Neural crest cell (in vitro differentiated cells): ENCODE data around the gene EYS. TPM values are rescaled to one million over a fixed set of nuclear protein-coding genes. Genes with fewer than 3 reads are reported as not detected.

Experiments
- DNase-seq: peaks from one replicate; pipeline ENCODE4 v3.0.0; 2021; ENCODE audit warnings: low read depth, mixed read lengths, low spot score
- H3K27ac Mint-ChIP-seq: one replicate; pipeline ENCODE4 v1.8.0; 2021; ENCODE audit warnings: mild to moderate bottlenecking, mixed read lengths; ENCODE audit not compliant: unreplicated experiment
- H3K27me3 Mint-ChIP-seq: 2 replicates; pipeline ENCODE4 v1.8.0; 2021; ENCODE audit warnings: low read depth, mild to moderate bottlenecking, mixed read lengths
- H3K36me3 Mint-ChIP-seq: 2 replicates; pipeline ENCODE4 v1.8.0; 2021; ENCODE audit warnings: low read depth, mild to moderate bottlenecking, mixed read lengths
- H3K4me1 Mint-ChIP-seq: 2 replicates; pipeline ENCODE4 v1.8.0; 2021; ENCODE audit warnings: mixed read lengths
- H3K4me3 Mint-ChIP-seq: one replicate; pipeline ENCODE4 v1.8.0; 2021; ENCODE audit warnings: mild to moderate bottlenecking, mixed read lengths
- H3K9me3 Mint-ChIP-seq: 2 replicates; pipeline ENCODE4 v1.8.0; 2021; ENCODE audit warnings: mixed read lengths
- total RNA-seq: library from RNA; stranded (reverse); gene quantifications from 2 replicates; pipeline ENCODE4 v1.2.1, GENCODE V29; 2021
- TF ChIP-seq, protein P1 (sequence below): fragments of 200-600 bp; sonication (generic); conservative IDR thresholded peaks from 2 replicates; pipeline ENCODE4 v1.5.0; 2021; ENCODE audit warnings: antibody characterized with exemption, mild to moderate bottlenecking

The EYS gene
- total RNA-seq, 1 donor from 2014 or later = 0.40 TPM

- TF ChIP-seq, protein P1, sequence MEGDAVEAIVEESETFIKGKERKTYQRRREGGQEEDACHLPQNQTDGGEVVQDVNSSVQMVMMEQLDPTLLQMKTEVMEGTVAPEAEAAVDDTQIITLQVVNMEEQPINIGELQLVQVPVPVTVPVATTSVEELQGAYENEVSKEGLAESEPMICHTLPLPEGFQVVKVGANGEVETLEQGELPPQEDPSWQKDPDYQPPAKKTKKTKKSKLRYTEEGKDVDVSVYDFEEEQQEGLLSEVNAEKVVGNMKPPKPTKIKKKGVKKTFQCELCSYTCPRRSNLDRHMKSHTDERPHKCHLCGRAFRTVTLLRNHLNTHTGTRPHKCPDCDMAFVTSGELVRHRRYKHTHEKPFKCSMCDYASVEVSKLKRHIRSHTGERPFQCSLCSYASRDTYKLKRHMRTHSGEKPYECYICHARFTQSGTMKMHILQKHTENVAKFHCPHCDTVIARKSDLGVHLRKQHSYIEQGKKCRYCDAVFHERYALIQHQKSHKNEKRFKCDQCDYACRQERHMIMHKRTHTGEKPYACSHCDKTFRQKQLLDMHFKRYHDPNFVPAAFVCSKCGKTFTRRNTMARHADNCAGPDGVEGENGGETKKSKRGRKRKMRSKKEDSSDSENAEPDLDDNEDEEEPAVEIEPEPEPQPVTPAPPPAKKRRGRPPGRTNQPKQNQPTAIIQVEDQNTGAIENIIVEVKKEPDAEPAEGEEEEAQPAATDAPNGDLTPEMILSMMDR = no peak
- H3K36me3 Mint-ChIP-seq = no peaks in the 10 kb centered on the region
- no peaks in the 10 kb centered on the region for H3K27me3 Mint-ChIP-seq
- H3K27ac Mint-ChIP-seq = no peak overlapping the region
- no peak for DNase-seq
- no peak overlapping the region for H3K4me3 Mint-ChIP-seq
- no peaks in the 10 kb centered on the region for H3K9me3 Mint-ChIP-seq
- H3K4me1 Mint-ChIP-seq = no peaks in the 10 kb centered on the region
Observed at GRCh38 chr6:64221776-64222175, 1485.2 kb downstream of the EYS start.

DNA sequence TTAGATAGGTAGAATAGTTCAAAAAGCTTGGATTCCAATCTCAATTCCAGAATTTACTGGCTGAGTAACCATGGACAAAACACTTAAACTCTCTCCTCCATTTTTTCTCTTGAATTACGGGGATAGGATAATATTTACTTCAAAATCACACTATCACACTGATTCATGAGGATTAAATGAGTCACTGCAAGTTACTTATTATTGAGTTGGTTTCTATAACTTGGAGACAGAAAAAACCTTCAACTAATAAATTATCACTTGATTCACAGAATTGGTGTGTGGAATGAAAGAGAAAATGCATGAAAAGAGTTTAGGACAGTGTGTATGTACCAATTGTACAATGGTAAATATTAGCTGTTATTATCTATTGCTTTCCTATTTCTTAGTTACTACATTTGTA lies 1486.2 kb downstream of the EYS start:
- DNase-seq = no peak
- Mint-ChIP-seq H3K27me3 (no peaks in the 10 kb centered on the region), H3K9me3 (no peaks in the 10 kb centered on the region), H3K27ac (no peak overlapping the region), H3K4me1 (no peaks in the 10 kb centered on the region), H3K36me3 (no peaks in the 10 kb centered on the region), H3K4me3 (no peak overlapping the region)
- TF ChIP-seq, protein P1 = no peak

- no peaks in the 10 kb centered on the region for H3K27me3 Mint-ChIP-seq
- no peaks in the 10 kb centered on the region for H3K36me3 Mint-ChIP-seq
- H3K4me1 Mint-ChIP-seq = no peaks in the 10 kb centered on the region
- no peak overlapping the region for H3K27ac Mint-ChIP-seq
- TF ChIP-seq, protein P1 = no peak
- no peak for DNase-seq
- no peaks in the 10 kb centered on the region for H3K9me3 Mint-ChIP-seq
- H3K4me3 Mint-ChIP-seq = no peak overlapping the region
Observed at GRCh38 chr6:64217721-64218620, 1489.1 kb downstream of the EYS start.

DNA sequence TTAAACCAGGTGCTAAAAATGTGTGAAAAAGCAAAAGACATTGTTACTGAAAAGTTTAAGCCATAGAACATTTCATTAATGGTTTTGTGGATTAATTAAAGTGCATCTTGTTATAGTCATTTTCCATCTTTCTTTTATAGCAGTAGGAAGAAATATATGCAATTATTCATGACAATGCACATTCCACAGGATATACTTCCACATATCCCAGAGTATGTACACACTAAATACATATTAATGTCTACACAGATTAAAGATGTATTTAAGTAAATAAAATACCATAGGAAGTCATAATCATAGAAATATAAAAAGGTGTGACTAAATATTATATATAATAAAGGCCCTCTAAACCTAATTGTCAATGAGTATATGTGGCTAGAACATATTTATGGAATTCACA lies 1492.7 kb downstream of the EYS start:
- no peaks in the 10 kb centered on the region for H3K4me1 Mint-ChIP-seq
- no peaks in the 10 kb centered on the region for H3K27me3 Mint-ChIP-seq
- H3K4me3 Mint-ChIP-seq = no peak overlapping the region
- H3K36me3 Mint-ChIP-seq = no peaks in the 10 kb centered on the region
- DNase-seq = no peak
- peaks cover 2% of the 10 kb centered on the region for H3K9me3 Mint-ChIP-seq
- H3K27ac Mint-ChIP-seq = no peak overlapping the region
- TF ChIP-seq, protein P1 = no peak

DNA sequence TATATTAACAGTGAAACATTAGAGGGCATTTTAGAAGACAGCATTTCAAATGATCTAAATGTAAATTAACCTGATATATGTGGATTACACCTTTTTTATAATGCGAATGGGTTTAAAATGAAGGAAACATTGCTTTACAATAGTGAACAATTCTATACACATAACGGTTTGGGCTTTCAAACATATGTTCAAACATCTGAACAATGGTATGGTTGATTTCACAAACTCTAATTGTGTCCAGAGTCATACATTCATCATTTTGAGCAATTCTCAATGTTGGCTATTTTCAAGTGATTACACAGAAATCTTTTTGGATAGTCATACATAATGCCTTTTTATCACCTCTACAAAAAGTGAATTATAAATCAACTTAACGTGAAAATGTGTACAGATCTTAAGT lies 1493.3 kb downstream of the EYS start:
- no peaks in the 10 kb centered on the region for H3K4me1 Mint-ChIP-seq
- H3K9me3 Mint-ChIP-seq = peaks cover 2% of the 10 kb centered on the region
- DNase-seq = no peak
- no peak overlapping the region for H3K4me3 Mint-ChIP-seq
- no peaks in the 10 kb centered on the region for H3K36me3 Mint-ChIP-seq
- no peaks in the 10 kb centered on the region for H3K27me3 Mint-ChIP-seq
- TF ChIP-seq, protein P1 = no peak
- H3K27ac Mint-ChIP-seq = no peak overlapping the region
